HG03575 (cell line): Measurements from ENCODE around the gene HEY2.

ENCODE experiments used
- ATAC-seq: cut with Tn5 transposase; IDR thresholded peaks from one replicate; pipeline ENCODE4 v1.9.1; 2021; ENCODE audit not compliant: unreplicated experiment, insufficient number of reproducible peaks, low FRiP score; ENCODE audit errors: extremely low read depth

Gene HEY2

DNA sequence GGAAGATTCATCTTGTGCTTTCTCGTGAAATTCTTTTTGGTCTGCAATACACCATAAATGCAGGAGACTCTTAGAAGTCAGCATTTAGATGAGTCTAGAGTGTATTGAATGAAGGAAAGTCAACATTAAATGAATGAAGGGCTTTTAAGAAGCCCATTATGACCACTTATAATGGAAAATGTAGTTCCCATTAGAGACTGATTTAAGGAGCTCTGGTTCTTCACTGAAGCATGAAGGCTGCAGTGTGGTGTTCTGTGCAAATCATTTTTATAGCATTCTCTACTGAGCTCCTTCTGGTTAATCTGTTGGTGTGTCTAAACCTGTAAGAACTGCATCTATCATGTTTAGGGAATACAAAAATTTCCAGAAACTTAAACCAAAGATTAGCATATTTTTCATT, 61.0 kb downstream of the HEY2 start:
- no peak for ATAC-seq
